Stimulated activated CD4-positive, alpha-beta T cell treated with anti-CD3 and anti-CD28 coated beads, TNF-alpha, amount 100 ng/mL, for 24 hours (primary cell): ENCODE results near the gene RPL3.

ENCODE experiments used
- DNase-seq, 3 experiments: peaks; one replicate each; pipeline ENCODE4 v3.0.0-alpha.2; 2020; ENCODE audit warnings: low read depth in 3 of 3

RPL3 gene

GRCh38 chr22:39282645-39283321 lies 36.6 kb downstream of the RPL3 start:
- DNase-seq: no peak

GRCh38 chr22:39281126-39281525 lies 38.3 kb downstream of the RPL3 start:
- no peak for DNase-seq

- DNase-seq: no peak
Measured at GRCh38 chr22:39280250-39280649, 39.2 kb downstream of the RPL3 start.

- DNase-seq: no peak
Measured at GRCh38 chr22:39279170-39279850, 40.1 kb downstream of the RPL3 start.

GRCh38 chr22:39278040-39278439 lies 41.4 kb downstream of the RPL3 start:
- no peak for DNase-seq

- no peak for DNase-seq
Measured at GRCh38 chr22:39277142-39277607, 42.2 kb downstream of the RPL3 start.

- DNase-seq: no peak
Measured at GRCh38 chr22:39276440-39277141, 42.8 kb downstream of the RPL3 start.

GRCh38 chr22:39275814-39276439 lies 43.5 kb downstream of the RPL3 start:
- DNase-seq: no peak

- no peak for DNase-seq
Measured at GRCh38 chr22:39273950-39274887, 45.2 kb downstream of the RPL3 start.

GRCh38 chr22:39270792-39271191 lies 48.6 kb downstream of the RPL3 start:
- no peak for DNase-seq

GRCh38 chr22:39270280-39270679 lies 49.1 kb downstream of the RPL3 start:
- DNase-seq: no peak

GRCh38 chr22:39269095-39269790 lies 50.2 kb downstream of the RPL3 start:
- DNase-seq: no peak

- no peak for DNase-seq
Measured at GRCh38 chr22:39268645-39269044, 50.8 kb downstream of the RPL3 start.

GRCh38 chr22:39267974-39268373 lies 51.4 kb downstream of the RPL3 start:
- no peak for DNase-seq

- peak in 1 of 3 experiments; percentile 51 for DNase-seq
Measured at GRCh38 chr22:39266398-39267030, 52.9 kb downstream of the RPL3 start.

- DNase-seq: no peak
Measured at GRCh38 chr22:39265143-39265886, 54.1 kb downstream of the RPL3 start.

- no peak for DNase-seq
Measured at GRCh38 chr22:39264349-39265038, 54.9 kb downstream of the RPL3 start.

- no peak for DNase-seq
Measured at GRCh38 chr22:39263626-39264348, 55.6 kb downstream of the RPL3 start.
